ENCODE results near the gene FIBP.

The FIBP gene

GRCh38 chr11:65900125-65900898 is 12.0 kb upstream of the FIBP start, which contains the start of gene FOSL1:
Gene FOSL1 (minus strand): TSS chr11:65900388. CDS start chr11:65900339, 49 bp downstream.
- ATAC-seq (ENCODE audit: low read depth) (peak; percentile 83), DNase-seq (ENCODE audit: low spot score) (peak; percentile 99)
- peaks cover 48% of the 10 kb centered on the region for H3K4me1 ChIP-seq (ENCODE audit: insufficient read depth, poor library complexity, severe bottlenecking)
- H3K27me3 ChIP-seq (ENCODE audit: insufficient read depth, poor library complexity, severe bottlenecking): no peaks in the 10 kb centered on the region
- peak within 1 kb of the TSS; percentile 77 for H3K4me3 ChIP-seq (ENCODE audit: severe bottlenecking)
- no peaks in the 10 kb centered on the region for H3K9me3 ChIP-seq (ENCODE audit: severe bottlenecking)
- TF ChIP-seq CTCF (IDR thresholded peaks at IDR 0.05; ENCODE audit: poor library complexity, severe bottlenecking): no peak
- peaks cover 36% of the 10 kb centered on the region for H3K36me3 ChIP-seq (ENCODE audit: low read depth)
- H3K27ac ChIP-seq (ENCODE audit: poor library complexity, severe bottlenecking): peak within 1 kb of the TSS; percentile 96

- H3K4me1 ChIP-seq (ENCODE audit: insufficient read depth, poor library complexity, severe bottlenecking): peaks cover 48% of the 10 kb centered on the region
- peak; percentile 20 for TF ChIP-seq CTCF (IDR thresholded peaks at IDR 0.05; ENCODE audit: poor library complexity, severe bottlenecking)
- H3K9me3 ChIP-seq (ENCODE audit: severe bottlenecking): no peaks in the 10 kb centered on the region
- ATAC-seq (ENCODE audit: low read depth) (peak; percentile 48), DNase-seq (ENCODE audit: low spot score) (peak; percentile 87)
- peaks cover 43% of the 10 kb centered on the region for H3K36me3 ChIP-seq (ENCODE audit: low read depth)
- H3K4me3 ChIP-seq (ENCODE audit: severe bottlenecking): peak overlapping the region; percentile 77
- peak overlapping the region; percentile 96 for H3K27ac ChIP-seq (ENCODE audit: poor library complexity, severe bottlenecking)
- H3K27me3 ChIP-seq (ENCODE audit: insufficient read depth, poor library complexity, severe bottlenecking): no peaks in the 10 kb centered on the region
Observed at GRCh38 chr11:65899356-65900124, 11.3 kb upstream of the FIBP start.

- TF ChIP-seq CTCF (IDR thresholded peaks at IDR 0.05; ENCODE audit: poor library complexity, severe bottlenecking): no peak
- no peaks in the 10 kb centered on the region for H3K9me3 ChIP-seq (ENCODE audit: severe bottlenecking)
- H3K4me3 ChIP-seq (ENCODE audit: severe bottlenecking): peak overlapping the region; percentile 77
- peak overlapping the region; percentile 96 for H3K27ac ChIP-seq (ENCODE audit: poor library complexity, severe bottlenecking)
- DNase-seq (ENCODE audit: low spot score): no peak
- ATAC-seq (ENCODE audit: low read depth): no peak
- H3K36me3 ChIP-seq (ENCODE audit: low read depth): peaks cover 50% of the 10 kb centered on the region
- peaks cover 47% of the 10 kb centered on the region for H3K4me1 ChIP-seq (ENCODE audit: insufficient read depth, poor library complexity, severe bottlenecking)
- no peaks in the 10 kb centered on the region for H3K27me3 ChIP-seq (ENCODE audit: insufficient read depth, poor library complexity, severe bottlenecking)
Observed at GRCh38 chr11:65898656-65899355, 10.5 kb upstream of the FIBP start.

- H3K27ac ChIP-seq (ENCODE audit: poor library complexity, severe bottlenecking): peak overlapping the region; percentile 96
- H3K4me1 ChIP-seq (ENCODE audit: insufficient read depth, poor library complexity, severe bottlenecking): peaks cover 29% of the 10 kb centered on the region
- H3K36me3 ChIP-seq (ENCODE audit: low read depth): peaks cover 61% of the 10 kb centered on the region
- no peak for DNase-seq (ENCODE audit: low spot score)
- no peak overlapping the region for H3K4me3 ChIP-seq (ENCODE audit: severe bottlenecking)
- no peak for ATAC-seq (ENCODE audit: low read depth)
- H3K27me3 ChIP-seq (ENCODE audit: insufficient read depth, poor library complexity, severe bottlenecking): no peaks in the 10 kb centered on the region
- TF ChIP-seq CTCF (IDR thresholded peaks at IDR 0.05; ENCODE audit: poor library complexity, severe bottlenecking): no peak
- no peaks in the 10 kb centered on the region for H3K9me3 ChIP-seq (ENCODE audit: severe bottlenecking)
Observed at GRCh38 chr11:65897020-65897471, 8.8 kb upstream of the FIBP start.
